Fibroblast of pulmonary artery (primary cell): ENCODE data around the gene SLC19A1.

Experiments used
- DNase-seq: peaks from one replicate; pipeline ENCODE4 v3.0.0-alpha.2; 2010; ENCODE audit warnings: low read depth
- H3K4me3 ChIP-seq: replicated peaks from 2 replicates; pipeline ENCODE4 v1.5.1; 2011; ENCODE audit warnings: low read depth, mild to moderate bottlenecking, control low read depth, low read length, moderate library complexity
- TF ChIP-seq, protein P1 (sequence below): IDR thresholded peaks from 2 replicates; pipeline ENCODE4 v1.5.1; 2011; ENCODE audit warnings: mild to moderate bottlenecking, control low read depth, low read length, inconsistent platforms; ENCODE audit errors: missing control alignments

Gene SLC19A1

GRCh38 chr21:45479691-45480675 lies 62.3 kb downstream of the SLC19A1 start:
- no peak for DNase-seq
- TF ChIP-seq, protein P1, sequence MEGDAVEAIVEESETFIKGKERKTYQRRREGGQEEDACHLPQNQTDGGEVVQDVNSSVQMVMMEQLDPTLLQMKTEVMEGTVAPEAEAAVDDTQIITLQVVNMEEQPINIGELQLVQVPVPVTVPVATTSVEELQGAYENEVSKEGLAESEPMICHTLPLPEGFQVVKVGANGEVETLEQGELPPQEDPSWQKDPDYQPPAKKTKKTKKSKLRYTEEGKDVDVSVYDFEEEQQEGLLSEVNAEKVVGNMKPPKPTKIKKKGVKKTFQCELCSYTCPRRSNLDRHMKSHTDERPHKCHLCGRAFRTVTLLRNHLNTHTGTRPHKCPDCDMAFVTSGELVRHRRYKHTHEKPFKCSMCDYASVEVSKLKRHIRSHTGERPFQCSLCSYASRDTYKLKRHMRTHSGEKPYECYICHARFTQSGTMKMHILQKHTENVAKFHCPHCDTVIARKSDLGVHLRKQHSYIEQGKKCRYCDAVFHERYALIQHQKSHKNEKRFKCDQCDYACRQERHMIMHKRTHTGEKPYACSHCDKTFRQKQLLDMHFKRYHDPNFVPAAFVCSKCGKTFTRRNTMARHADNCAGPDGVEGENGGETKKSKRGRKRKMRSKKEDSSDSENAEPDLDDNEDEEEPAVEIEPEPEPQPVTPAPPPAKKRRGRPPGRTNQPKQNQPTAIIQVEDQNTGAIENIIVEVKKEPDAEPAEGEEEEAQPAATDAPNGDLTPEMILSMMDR = no peak
- no peak overlapping the region for H3K4me3 ChIP-seq

- H3K4me3 ChIP-seq = no peak overlapping the region
- TF ChIP-seq, protein P1 = no peak
- DNase-seq = no peak
These were observed 63.2 kb downstream of the SLC19A1 start for GRCh38 chr21:45478816-45479669.

GRCh38 chr21:45478115-45478801 lies 64.0 kb downstream of the SLC19A1 start:
- TF ChIP-seq, protein P1 = peak; percentile 91
- peak; percentile 75 for DNase-seq
- no peak overlapping the region for H3K4me3 ChIP-seq

- DNase-seq = no peak
- H3K4me3 ChIP-seq = no peak overlapping the region
These were observed 64.8 kb downstream of the SLC19A1 start for GRCh38 chr21:45477176-45478114.

GRCh38 chr21:45476582-45476981 lies 65.7 kb downstream of the SLC19A1 start:
- no peak for DNase-seq
- TF ChIP-seq, protein P1 = no peak

More at GRCh38 chr21:45477176-45478114, 64.8 kb downstream of the SLC19A1 start:
- TF ChIP-seq, protein P1 = no peak

More at GRCh38 chr21:45476582-45476981, 65.7 kb downstream of the SLC19A1 start:
- H3K4me3 ChIP-seq = no peak overlapping the region
